Stimulated activated CD8-positive, alpha-beta memory T cell treated with anti-CD3 and anti-CD28 coated beads, Interleukin-12 subunit alpha, Interleukin-12 subunit beta, amount 100 ng/mL, for 1 hour (primary cell): Measurements from ENCODE around the gene STAC2.
"Not testable (repeated sequence)": the region's sequence is repeated elsewhere in the genome, so short reads cannot be mapped to it uniquely, and the experiment has no call there.

Source experiments
- DNase-seq: peaks from one replicate; pipeline ENCODE4 v3.0.0-alpha.2; 2020; ENCODE audit warnings: low read depth

STAC2 gene

DNA sequence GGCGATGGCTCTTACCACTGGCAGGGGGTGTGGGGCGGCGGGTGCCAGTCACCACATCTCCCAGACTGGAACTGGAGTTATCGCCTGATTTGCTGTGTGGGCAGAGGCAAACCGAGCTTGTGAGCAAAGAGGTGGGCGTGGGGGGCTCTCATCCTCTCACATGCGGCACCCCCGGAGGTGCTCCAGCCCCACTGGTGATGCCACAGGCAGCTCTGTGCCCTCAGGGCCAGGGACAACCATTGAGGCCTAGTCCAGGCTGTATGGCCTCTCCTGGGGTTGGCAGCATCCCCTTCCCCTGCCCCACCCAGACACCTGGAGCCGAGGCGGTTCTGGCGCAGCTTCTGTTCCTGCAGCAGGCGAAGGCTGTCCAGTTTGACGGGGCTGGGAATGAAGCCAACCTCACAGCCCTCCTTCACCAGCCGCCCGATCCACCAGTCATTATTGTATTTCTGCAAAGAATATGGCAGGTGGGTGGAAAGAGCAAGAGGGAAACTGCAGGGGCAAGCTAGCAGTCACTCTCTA, 39.2 kb downstream of the STAC2 start:
- no peak for DNase-seq

DNA sequence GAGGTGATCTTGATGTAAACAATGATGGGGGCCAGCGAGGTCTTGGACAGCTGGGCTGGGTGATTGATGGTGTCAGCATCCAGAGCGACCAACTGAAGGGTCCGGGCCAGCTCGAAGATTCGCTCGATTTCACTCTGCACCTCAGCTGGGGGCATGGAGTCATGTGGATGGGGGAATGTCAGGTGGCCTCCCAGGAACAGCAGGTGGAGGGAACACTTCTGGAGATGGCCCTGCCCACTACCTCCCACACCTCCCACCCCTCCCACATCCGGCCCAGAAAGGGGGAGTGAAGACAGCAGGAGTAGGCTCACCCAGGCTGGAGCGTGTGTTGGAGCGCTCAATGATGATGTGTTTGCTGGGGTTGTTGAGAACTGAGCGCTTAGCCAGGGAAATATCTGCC, 42.0 kb downstream of the STAC2 start:
- DNase-seq: no peak

DNA sequence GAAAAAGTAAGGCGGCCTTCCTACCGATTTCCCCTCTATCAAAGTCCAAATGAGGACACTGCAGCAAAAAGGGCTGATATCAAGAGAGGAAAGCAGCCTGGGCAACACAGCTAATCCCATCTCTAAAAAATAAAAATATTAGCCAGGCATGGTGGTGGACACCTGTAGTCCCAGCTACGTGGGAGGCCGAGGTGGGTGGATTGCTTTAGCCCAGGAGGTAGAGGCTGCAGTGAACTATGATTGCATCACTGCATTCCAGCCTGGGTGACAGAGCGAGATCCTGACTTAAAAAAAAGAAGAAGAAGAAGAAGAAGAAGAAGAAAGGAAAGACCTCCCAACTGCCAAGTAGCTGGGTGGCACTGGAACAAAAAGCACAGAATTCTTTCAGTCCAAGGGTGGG, 42.7 kb downstream of the STAC2 start:
- no peak for DNase-seq

DNA sequence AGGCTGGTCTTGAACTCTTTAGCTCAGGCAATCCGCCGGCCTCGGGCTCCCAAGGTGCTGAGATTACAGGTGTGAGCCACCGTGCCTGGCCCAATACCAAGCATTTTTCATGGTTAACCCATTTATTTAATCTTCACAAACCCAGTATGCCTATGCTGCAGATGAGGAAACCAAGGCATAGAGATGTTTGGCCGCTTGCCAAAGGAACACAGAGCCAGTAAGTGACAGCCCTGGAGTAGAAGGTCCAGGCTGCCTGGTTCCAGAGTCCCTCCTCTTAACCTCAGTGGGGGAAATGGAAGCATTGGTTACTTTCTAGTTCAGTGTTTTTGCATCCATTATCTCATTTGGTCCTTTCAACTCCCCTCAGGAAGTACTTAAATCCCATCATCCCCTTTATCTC, 44.4 kb downstream of the STAC2 start:
- DNase-seq: no peak

DNA sequence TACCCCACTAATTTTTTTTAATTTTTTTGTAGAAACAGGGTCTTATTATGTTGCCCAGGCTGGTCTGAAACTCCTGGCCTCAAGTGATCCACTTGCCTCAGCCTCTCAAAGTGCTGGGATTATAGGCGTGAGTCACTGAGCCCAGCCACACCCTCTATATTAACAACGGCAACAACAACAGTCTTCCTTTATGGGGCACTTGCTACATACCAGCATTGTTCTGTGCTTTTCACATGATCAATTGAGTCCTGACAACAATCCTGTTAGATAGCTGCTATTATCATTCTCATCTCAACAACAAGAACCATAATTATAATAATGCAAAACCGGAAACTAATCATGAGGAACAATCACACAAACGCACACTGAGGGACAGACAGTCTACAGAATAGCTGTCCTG, 47.2 kb downstream of the STAC2 start:
- no peak for DNase-seq

DNA sequence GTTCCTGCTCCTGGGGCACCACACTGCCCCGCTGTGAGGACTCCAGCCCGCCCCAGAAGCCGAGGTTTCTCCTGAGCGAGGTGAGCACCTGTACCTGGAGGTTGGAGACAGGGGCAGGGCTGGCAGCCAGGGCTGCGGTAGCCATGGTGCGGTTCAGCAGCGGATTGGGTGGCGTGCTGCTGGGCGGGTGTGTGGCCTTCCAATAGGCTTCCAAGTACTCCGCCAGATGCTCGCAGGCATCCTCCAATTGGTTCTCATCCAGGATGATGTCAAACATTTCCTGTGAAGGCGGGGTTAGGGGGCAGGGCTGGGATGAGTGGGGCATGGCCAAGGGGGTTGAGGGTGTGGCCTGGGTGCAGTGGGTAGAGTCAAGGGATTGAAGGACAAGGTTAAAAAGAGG, 48.5 kb downstream of the STAC2 start:
- no peak for DNase-seq

DNA sequence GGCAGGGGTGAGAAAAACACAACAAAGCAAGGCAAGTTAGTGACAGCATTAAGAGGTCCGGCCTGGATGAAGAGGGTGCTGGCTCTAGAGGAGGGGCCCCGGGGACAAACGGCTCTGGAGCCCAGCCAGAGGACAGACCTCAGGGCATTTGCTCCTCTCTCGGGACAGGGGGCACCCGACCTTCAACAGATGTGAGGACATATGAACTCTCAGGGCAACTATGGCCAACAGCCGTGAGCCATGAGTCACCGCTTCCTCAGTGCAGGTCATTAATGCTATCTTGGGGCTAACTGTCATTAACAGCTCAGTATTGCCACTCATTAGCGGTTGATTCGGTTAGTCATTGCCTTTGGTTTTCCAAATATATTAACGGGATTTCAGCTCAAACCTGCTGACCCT, 50.1 kb downstream of the STAC2 start:
- no peak for DNase-seq

DNA sequence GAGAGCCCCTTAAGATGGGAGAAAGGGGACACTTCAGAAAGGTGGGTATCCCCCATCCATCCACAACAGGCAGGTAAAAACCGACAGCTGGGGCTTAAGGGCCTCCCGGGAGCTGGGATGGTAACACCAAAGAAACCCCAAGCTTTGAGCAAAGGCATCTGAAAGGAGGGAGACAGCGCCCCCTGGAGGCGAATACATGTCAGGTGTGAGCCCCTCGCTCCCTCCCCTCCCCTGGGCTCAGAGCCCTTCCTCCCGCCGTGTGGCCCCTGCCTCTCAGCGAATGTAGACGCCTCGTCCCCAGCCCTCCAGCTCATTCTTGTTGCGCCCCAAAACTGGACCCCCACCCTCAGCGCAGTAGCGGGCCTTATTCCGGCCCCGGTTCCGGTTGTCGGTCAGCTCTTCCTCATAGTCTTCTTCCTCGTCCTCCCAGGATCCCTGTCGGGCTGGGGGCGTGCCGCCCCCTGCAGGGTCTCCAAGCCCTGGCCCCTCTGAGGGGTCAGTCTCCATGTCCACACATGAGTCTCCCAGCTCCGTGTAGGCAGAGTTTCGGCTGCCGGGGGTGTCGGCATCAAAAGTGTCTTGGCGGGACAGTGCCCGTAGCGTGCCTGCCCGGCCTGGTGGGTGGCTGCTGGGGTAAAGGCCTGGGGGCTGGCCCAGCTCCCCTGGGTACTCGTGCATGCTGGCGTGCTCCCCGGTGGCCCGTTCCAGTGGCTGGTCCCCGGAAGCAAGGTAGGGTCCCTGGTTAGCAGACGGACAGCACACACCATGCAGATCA, 50.6 kb downstream of the STAC2 start:
- peak; percentile 76 for DNase-seq

DNA sequence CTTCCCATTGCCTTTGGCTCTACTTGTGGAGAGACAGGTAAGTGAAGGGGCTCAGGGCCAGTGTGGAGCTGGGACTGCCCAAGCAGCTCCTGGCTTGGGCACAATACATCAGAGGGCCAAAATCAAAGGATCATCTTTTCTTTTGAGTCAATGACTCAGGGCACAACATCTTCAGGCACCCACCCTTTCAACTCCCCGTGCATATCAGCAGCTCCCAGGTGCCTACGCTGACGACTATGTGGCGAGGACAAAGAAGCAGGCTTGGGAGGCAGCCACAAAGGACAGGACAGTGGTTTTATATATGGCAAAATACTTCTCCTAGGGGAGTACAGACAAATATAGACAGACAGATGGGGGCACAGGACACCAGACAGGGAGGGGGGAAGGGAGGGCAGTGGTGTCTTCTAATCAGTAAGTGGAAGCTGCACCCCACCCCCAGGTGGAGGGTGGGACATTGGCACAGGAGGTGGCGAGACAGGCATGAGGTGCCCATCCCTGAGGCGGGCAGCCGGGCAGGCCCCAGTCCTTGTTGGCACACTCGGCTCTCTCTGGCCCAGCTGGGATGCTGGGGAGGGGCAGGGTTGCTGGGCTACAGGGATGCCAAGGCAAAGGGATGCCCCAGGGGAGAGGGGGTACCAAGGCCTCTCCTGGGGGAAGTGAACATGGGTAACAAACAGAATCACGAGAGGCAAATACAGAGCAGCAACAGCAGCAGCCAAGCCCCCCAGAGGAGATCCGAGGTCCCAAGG, 52.0 kb downstream of the STAC2 start:
- no peak for DNase-seq

DNA sequence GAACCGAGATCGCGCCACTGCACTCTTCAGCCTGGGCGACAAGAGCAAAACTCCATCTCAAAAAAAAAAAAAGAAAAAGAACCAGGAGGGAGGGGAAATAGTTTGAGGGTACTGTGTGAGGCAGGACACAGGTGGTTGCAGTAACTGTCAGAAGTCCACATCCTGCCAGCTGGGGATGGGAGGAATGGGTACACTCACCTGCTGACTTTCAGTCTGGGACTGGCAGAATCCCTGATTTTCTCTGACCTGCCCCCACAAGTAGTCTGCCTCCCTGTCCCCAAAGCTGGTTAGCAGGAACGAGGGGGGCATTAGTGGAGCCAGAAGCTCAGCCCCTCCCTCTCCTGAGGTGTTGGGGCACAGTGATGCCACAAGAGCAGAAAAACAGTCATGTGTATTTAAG, 52.7 kb downstream of the STAC2 start:
- no peak for DNase-seq

DNA sequence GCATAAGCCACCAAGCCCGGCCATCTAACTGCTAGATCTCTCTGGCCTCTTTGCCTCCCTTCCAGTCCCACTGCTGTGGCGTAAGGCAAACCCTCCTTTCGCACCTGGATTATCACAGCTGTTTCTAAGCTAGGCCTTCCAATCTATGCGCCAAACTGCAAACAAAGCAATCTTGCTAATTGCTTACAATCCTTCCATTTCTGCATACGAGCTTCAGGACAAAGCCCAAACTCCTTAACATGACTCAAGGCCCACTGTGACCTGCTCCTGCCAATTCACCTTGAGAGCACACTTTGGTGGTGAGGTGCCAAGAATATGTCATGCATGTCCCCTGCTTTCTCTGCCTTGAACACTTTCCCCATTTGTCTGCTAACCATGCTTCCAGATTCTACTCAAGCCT, 53.8 kb downstream of the STAC2 start:
- DNase-seq: no peak

DNA sequence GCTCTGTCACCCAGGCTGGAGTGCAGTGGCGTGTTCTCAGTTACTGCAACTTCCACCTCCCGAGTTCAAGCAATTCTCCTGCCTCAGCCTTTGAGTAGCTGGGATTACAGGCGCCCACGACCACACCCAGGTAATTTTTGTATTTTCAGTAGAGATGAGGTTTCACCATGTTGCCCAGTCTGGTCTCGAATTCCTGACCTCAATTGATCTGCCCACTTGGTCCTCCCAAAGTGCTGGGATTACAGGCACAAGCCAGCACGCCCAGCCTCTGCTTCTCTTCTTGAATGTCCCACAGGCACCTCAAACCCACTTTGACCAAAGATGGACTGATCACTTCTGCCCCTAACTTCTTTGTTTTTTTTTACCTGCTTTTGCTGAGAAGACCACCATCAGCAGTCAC, 55.2 kb downstream of the STAC2 start:
- DNase-seq: no peak

DNA sequence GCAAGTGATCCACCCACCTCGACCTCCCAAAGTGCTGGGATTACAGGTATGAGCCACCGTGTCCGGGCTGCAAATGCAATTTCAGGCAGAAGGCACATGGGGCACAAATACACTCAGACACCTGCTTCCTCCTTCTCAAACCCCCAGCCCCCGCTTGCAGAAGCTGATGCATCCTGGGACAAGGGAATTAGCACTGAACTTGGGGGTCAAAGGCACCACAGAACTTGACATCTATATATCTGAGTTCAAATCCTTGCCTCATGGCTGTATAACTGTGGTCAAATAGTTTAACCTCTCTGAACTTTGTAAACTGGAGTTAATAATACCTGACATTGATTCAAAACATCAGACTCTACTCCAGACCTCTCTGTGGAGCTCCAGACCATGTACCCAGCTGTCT, 55.6 kb downstream of the STAC2 start:
- no peak for DNase-seq

DNA sequence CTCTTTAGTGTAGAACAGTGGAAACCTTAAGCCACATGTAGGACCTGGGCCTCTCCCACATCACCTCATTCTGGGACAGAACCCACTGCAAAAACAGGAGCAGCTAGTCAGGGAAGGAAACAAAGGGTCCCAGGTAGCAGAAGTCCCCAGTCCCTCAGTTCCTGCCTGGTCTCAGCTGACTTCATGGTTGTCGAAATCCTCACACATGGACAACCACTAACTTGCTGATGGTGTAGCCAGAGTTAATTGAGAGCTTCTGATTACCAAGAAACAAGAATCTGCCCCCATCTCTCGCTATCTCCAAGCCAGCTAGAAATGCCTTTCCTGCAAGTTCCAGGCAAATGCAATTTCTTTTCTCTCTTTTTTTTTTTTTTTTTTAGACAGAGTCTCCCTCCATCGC, 56.2 kb downstream of the STAC2 start:
- DNase-seq: no peak

DNA sequence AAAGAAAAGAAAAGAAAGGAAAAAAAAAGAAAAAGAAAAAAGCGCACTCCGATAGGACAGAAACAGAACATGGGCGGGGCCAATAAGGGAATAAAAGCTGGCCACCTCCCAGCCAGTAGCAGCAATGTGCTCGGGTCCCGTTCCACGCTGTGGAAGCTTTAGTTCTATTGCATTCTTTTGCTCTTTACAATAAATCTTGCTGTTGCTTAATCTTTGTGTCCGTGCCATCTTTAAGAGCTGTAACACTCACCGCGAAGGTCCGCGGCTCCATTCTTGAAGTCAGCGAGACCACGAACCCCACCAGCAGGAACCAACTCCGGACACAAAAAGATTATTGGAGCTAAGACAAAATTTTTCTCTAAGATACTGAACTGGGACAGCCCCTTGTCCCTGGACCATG, 56.6 kb downstream of the STAC2 start:
- DNase-seq: no peak

DNA sequence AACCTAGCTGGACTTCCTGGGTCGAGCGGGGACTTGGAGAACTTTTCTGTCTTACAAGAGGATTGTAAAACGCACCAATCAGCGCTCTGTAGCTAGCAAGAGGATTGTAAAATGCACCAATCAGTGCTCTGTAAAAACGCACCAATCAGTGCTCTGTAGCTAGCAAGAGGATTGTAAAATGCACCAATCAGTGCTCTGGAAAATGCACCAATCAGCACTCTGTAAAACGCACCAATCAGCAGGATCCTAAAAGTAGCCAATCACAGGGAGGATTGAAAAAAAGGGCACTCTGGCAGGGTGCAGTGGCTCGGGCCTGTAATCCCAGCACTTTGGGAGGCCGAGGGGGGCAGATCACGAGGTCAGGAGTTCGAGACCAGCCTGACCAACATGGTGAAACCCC, 57.2 kb downstream of the STAC2 start:
- not testable (repeated sequence) for DNase-seq

DNA sequence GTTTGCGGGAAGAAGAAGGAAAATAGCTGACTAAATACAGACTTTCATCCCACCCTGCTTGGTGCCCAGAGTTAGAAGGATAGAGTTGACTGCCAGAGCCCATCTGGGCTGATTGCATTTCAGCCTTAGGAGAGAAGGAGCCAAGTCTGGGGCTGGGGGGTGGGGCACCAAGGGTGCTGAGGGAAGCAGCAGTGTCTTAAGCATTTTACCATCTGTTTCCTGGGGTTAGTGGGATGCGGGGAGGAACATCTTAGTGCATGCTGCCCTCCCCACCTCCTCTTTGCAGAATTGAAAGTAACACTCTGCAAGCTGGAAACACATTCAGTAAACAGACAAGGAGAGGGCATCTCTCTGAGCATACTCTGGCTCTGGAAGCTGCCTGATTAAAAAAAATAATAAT, 58.3 kb downstream of the STAC2 start:
- no peak for DNase-seq

DNA sequence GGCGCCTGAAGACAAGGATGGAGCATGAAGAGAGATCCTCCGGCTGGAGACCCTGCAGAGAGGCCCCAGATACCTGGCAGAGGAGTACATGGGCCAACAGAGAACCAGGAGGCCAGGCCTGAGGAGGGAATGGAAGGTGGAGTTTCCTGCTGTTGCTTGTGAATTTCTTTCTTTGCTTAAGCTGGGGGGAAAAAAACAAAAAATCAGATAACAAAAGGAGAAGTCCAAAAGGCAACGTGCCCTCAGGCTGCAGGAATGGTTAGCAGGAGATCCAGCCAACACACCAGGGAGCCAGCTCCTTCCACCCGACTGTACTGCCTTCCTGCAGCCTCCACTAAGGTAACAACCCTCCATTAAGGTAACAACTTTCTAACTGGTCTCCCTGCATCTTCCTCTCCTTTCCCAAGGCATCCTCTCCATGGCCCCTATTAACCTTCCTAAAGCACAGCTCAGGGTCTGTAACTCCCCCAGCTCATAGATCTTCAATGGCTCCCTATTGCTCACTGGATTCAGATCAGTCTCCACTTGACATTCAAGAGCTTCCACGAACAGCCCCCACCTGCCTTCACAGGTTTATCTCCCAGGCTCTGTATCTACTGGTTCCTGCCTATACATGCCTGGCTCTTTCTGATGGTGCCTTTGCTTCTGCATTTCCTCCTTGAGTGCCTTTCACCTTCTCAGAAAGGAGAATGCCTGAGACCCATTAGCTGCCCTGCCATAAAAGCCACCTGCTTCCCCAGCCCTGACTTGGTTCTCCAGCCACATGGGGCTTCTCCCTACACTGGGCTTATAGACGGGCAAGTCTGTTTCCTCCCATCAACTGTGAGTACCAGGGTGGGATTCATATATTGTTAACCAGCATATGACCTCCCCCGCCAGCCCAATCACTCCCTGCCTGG, 59.1 kb downstream of the STAC2 start:
- no peak for DNase-seq

DNA sequence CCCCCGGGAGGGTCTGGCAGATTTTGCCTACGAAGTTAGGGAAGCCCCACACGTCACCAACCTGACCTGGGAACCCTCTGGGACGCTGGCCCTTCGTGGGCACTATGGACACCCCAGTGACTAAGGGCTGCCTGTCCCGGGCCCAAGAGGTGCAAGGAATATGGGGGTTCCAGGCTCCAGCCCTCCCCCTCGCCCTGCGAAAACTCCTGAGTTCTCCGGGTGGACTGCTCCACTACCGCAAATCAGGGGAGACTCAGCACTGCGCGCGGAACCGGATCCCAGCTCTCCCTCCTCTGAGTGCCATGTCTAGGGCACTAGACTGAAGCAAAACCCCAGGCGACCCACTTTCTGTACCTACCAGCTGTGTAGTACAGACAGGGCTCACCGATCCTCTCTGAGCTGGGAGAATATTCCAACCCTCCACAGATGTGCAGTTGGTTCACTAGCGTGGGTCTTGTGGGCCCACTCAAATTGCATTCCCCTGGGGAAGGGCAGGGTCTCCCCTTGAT, 59.9 kb downstream of the STAC2 start, which contains the start of gene ARL5C:
Gene ARL5C (minus strand): TSS at position 321 of the 509 bp plus-strand sequence. CDS start 401 bp downstream, outside the sequence.
- no peak for DNase-seq

DNA sequence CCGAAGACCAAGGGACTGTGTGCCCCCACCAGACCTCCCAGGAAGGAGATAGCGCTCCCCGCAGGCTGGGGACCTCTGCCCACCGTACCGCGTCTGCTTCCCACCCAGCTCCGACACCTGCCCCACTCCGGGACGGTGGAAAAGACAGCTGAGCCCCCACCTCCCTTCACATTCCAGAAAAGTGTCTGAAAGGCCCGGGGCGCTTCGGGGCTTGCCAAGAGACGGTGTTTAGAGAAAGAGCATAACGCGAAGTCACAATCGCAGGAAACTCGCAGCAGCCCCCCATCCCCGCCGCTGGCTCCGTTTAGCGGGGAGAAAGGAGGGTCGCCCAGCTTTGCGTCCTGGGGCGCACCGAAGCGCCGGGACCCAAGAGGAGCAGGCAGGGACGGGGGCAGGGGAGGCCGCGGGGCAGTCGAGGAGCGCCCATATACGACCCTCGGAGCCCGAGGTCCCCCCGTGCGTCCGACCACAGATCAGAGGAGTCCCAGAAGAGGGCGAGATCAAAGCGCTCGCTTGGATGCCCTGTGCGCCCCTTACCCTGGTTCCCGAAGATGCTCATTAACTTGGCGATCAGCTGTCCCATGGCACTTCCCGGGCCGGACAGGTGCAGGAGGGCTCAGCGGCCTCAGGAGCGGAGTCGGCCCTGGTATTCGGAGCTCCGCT, 60.4 kb downstream of the STAC2 start:
- no peak for DNase-seq

DNA sequence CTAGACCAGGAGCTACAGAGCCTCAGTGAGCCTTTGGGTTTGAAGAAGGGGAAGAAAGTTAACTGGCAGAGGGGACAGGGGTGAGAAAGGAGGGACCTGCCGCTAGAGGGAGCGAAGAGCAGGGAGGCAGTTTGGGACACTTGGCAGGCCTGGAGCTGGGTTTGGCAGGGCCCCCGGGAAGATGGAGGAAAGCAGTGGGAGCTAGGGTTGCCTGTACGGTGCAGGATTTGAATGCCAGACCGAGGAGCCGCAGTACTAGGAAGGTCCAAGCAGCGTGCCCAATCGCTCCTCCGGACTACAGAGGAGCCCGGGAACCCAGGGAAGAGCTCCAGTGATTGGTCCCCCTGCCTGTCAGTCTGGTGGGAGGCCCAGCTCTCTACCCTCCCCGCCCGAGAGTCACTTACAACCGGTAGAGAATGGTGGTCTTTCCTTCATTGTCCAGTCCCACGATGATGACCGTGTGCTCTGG, 61.0 kb downstream of the STAC2 start:
- peak; percentile 52 for DNase-seq
